Adipose tissue (tissue), 3 donors: ENCODE data around the gene TNFRSF18. TPM values are rescaled to one million over a fixed set of nuclear protein-coding genes. Genes with fewer than 3 reads are reported as not detected.

Experiments used
- H3K27ac ChIP-seq: one replicate; pipeline ENCODE4 v1.5.1; 2013; ENCODE audit warnings: low read depth, low read length
- WGBS, 3 donors: extraction: QIAGEN DNeasy Blood & Tissue Kit; methylation state at CpG; one replicate each; pipeline ENCODE4 v1.1.7; 2013; 5-methylcytosine and 5-hydroxymethylcytosine counted together
- polyA plus RNA-seq, 3 donors: library from polyadenylated mRNA; stranded (reverse); fragments of 200-250 nt; gene quantifications; one replicate each; pipeline ENCODE4 v1.2.3, GENCODE V29; 2013
- donor health status: healthy with polysubstance abuse.
- donor health status: Bipolar disorder and iron deficiency.
- donor health status: healthy.

TNFRSF18 gene
- polyA plus RNA-seq, 3 donors: 0.45 to 1.4 TPM; not detected in 1

GRCh38 chr1:1242461-1243265 is 36.3 kb upstream of the TNFRSF18 start:
- 86 to 90% (median 89%) methylated on average over 35 to 41 of the region's 41 CpGs for whole genome bisulfite sequencing, 3 donors

DNA sequence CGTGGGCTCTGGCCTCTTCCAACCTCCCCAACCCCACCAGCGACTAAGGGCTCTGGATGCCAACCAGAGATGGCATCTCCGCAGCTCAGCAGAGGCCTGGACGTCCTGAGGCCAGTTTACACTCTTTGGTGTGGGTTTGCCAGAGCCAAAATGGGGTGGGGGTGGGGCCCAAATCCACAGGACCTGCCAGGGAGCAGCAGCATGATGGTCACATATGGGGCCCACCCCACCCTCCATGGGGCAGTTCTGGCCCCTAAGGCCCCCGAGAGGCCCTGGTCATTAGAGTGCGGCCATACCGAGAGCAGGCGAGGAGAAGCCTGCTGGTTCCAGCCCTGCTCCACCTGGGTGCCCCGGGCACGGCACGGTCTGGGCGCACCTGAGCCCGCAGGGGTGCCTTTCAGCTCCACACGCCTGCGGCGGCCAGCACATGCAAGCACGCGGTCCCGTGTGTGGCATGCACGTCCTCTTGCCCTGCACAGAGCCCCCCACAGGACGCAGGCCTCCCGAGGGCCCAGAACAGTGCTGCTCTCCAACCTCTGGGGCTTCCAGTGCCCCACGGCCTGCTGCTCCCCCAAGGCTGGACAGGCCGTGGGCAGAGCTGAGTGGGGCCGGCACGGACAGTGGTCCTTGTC is 35.3 kb upstream of the TNFRSF18 start:
- 85 to 90% (median 88%) methylated on average over 25 to 26 of the region's 26 CpGs for WGBS, 3 donors
- H3K27ac ChIP-seq: no peak overlapping the region

More at GRCh38 chr1:1242461-1243265, 36.3 kb upstream of the TNFRSF18 start:
- H3K27ac ChIP-seq: no peak overlapping the region

GRCh38 chr1:1240822-1241587 is 34.6 kb upstream of the TNFRSF18 start:
- no peak overlapping the region for H3K27ac ChIP-seq
- WGBS, 3 donors: 55 to 62% (median 60%) methylated on average over 21 to 23 of the region's 23 CpGs

- WGBS, 3 donors: 59 to 68% (median 59%) methylated on average over 5 to 11 of the region's 11 CpGs
- no peak overlapping the region for H3K27ac ChIP-seq
Observed at GRCh38 chr1:1240348-1240732, 33.9 kb upstream of the TNFRSF18 start.

GRCh38 chr1:1239614-1240347 is 33.4 kb upstream of the TNFRSF18 start:
- H3K27ac ChIP-seq: no peak overlapping the region
- 32 to 39% (median 32%) methylated on average over 30 of the region's 30 CpGs for WGBS, 3 donors

DNA sequence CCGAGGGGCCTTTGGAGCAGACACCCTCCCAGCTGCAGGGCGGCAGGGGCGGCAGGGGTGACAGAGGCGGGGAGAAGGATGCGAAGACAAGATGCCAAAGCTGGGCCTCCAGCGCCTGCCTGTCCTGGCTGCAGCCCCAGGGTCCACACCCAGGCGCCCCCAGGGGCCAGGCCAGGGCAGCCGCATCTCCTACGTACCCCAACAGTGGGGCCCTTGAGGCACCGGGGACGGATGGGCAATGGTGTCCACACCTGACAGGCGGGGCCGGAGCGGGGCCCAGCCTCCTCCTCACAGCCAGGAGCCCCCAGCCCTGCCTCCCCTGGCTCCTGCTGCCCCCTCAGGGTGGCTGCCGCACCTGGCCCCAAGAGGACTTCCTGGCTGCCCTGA is 32.8 kb upstream of the TNFRSF18 start:
- no peak overlapping the region for H3K27ac ChIP-seq
- 55 to 65% (median 63%) methylated on average over 14 to 15 of the region's 15 CpGs for WGBS, 3 donors

DNA sequence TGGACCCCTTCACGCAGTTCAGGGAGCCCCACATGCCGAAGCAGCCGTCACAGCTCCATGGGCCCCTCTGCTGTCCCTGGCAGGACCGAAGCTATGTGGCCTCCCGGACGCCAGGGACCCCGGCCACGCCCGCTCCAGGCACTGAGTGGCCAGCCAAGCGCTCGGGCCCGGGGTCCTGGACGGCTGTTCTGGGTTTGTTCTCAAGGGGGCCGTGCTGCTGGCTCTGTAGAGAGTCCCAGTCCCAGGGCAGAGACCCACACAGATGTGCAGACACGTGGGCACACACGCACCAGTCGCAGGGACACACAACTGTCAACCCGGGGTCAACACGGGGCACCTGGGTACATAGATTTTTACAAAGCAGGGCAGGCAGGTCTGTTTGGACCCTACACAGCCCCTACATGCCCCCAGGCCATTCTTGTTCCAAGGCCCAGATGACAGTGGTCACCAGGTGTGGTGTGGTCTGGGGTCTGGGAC is 32.3 kb upstream of the TNFRSF18 start:
- no peak overlapping the region for H3K27ac ChIP-seq
- WGBS, 3 donors: 62 to 73% (median 68%) methylated on average over 15 to 19 of the region's 19 CpGs

- no peak overlapping the region for H3K27ac ChIP-seq
- WGBS, 3 donors: 37 to 55% (median 50%) methylated on average over 44 to 48 of the region's 48 CpGs
Observed at GRCh38 chr1:1237874-1238701, 31.7 kb upstream of the TNFRSF18 start.

DNA sequence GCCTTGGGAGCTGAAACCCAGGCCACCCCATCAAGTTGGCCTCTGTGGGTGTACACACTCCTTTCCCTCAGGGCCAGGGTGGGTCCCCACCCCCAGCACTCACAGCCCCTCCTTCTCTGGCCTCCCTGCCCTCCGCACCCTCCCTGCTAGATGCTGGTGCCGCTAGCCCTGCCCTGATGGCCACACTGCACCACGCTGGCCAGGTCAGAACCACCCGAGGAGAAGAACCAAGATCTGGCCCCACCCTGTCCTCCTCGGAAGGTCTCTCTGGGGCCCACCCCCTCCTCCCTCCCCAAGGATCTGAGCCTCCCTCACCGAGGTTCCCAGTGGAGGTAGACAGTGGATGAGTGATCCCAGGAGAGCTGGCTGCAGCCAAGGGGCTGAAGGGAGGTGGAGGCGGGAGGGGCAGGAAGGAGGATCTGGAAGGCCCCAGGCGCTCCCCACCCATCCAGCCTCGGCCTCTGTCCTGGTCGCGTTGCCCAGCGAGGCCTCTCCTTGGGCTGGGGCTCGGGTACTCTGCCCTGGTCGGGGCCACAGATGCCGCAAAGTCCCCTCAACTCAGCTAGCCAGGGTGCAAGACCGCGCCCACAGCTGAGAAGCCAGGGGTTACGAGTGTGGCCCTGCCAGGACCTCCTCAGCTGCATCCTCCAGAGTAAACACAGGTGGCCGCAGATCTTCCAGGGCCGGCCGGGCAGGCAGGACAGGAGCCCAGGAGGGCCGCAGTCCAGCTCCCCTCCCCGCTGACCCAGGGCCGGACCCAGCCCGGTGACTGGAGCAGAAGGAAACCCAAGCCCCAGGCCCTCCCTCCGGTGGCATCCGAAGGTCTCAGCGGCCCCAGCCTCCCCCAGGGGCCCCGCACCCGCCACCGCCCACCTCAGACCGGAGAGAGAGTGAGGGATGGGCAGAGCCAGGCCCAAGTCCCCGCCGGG is 30.8 kb upstream of the TNFRSF18 start:
- H3K27ac ChIP-seq: no peak overlapping the region
- 29 to 37% (median 33%) methylated on average over 27 to 34 of the region's 34 CpGs for WGBS, 3 donors

- 71 to 80% (median 74%) methylated on average over 19 to 22 of the region's 22 CpGs for WGBS, 3 donors
Observed at GRCh38 chr1:1236176-1236763, 29.9 kb upstream of the TNFRSF18 start.

GRCh38 chr1:1235016-1235744 is 28.8 kb upstream of the TNFRSF18 start:
- WGBS, 3 donors: 86 to 91% (median 91%) methylated on average over 27 of the region's 27 CpGs
- no peak overlapping the region for H3K27ac ChIP-seq

More at GRCh38 chr1:1236176-1236763, 29.9 kb upstream of the TNFRSF18 start:
- H3K27ac ChIP-seq: no peak overlapping the region

DNA sequence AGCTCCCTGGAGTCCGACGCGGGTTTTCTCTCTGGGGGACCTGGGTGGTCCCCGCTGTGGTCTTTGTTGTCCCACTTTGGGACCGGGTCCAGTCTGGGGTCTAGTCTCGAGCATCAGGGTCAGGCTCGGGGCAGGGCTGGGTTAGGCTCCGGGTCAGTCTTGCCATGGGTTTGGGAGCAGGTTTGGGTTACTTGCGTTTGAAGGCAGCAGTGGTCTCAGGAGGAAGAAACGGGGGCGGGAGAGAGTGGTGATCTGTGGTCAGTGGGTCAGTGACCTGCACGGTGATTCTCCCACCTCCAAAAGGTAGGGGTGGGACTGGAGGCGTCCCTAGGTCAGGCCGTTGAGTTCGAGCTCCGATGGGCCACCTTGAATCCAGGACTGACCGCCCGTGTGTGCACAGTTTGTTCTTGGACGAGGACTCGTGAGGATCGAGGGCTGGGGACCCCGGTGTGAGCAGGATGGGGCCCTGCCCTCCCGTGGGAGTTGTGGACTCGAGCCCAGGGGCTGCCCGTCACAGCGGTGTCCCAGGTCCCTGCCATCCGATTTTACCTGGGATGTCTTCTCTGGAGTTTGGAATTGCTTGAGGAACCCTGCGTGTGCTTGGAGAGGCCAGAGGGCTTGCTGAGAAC is 27.9 kb upstream of the TNFRSF18 start:
- WGBS, 3 donors: 93 to 96% (median 96%) methylated on average over 28 of the region's 28 CpGs

DNA sequence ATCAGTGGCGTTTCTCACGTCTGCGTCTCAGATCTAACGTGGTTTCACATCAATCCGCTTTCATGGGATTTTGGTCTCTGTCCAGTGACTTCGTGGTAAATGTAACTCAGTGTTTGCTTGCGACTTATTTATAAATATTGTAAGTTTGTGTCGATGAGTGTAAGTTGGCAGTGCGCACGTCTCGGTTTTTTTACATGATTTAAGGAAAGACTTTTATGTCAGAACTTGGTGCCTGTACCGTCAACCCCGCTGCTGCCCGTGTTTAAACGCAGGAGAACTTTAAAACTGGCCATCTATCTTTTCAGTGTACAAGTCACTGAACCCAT is 27.1 kb upstream of the TNFRSF18 start:
- WGBS, 3 donors: 95 to 98% (median 97%) methylated on average over 15 of the region's 15 CpGs
- H3K27ac ChIP-seq: no peak overlapping the region

More for the DNA sequence above, 27.9 kb upstream of the TNFRSF18 start:
- H3K27ac ChIP-seq: no peak overlapping the region

DNA sequence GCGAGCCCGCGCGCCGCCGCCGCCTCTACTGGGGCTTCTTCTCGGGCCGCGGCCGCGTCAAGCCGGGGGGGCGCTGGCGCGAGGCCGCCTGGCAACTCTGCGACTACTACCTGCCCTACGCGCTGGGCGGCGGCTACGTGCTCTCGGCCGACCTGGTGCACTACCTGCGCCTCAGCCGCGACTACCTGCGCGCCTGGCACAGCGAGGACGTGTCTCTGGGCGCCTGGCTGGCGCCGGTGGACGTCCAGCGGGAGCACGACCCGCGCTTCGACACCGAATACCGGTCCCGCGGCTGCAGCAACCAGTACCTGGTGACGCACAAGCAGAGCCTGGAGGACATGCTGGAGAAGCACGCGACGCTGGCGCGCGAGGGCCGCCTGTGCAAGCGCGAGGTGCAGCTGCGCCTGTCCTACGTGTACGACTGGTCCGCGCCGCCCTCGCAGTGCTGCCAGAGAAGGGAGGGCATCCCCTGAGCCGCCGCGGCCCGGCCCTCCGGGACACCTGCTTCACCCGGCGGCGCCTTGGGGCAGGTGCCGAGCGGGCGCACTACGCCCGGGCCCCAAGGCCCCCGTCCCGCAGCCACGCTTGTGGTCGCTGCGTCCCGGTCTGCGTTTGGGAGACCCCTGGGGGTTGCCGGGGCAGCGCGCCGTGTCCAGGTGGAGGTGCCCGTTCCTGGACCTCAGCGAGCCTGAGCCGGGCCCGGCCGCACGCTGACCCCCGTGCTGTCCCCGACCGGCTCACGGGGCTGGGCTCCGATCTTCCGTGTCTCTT is 26.6 kb upstream of the TNFRSF18 start:
- no peak overlapping the region for H3K27ac ChIP-seq
- 77 to 82% (median 80%) methylated on average over 79 to 98 of the region's 98 CpGs for WGBS, 3 donors
